WTC11 (cell line): ENCODE data around the gene FKBP1A. TPM values are rescaled to one million over a fixed set of nuclear protein-coding genes. Genes with fewer than 3 reads are reported as not detected.

Experiments used
- ATAC-seq: fragments of 200-7000 bp; cut with Tn5 transposase; 2 replicates; pipeline ENCODE4 v1.10.0; 2021; ENCODE audit warnings: mild to moderate bottlenecking, moderate library complexity
- CTCF ChIA-PET: fragments of 300-600 bp; sonication (Branson Sonifier 250); formaldehyde crosslinking; loops from one replicate; lab custom pipeline; 2021; ENCODE audit warnings: antibody characterized with exemption; lab: Charles Lee
- POLR2A ChIA-PET: fragments of 350-600 bp; sonication (Branson Sonifier 250); formaldehyde crosslinking; loops from one replicate; lab custom pipeline; 2021; ENCODE audit warnings: antibody characterized with exemption; lab: Charles Lee
- DNase-seq: peaks from one replicate; pipeline ENCODE4 v3.0.0; 2021; ENCODE audit warnings: low spot score
- H3K27ac Mint-ChIP-seq: 2 replicates; pipeline ENCODE4 v1.8.0; 2021; ENCODE audit warnings: mixed read lengths
- H3K27me3 Mint-ChIP-seq: 2 replicates; pipeline ENCODE4 v1.8.0; 2021; ENCODE audit warnings: low read depth, mild to moderate bottlenecking, moderate library complexity, mixed read lengths
- H3K36me3 Mint-ChIP-seq: 2 replicates; pipeline ENCODE4 v1.8.0; 2021; ENCODE audit warnings: mixed read lengths
- H3K4me1 Mint-ChIP-seq: 2 replicates; pipeline ENCODE4 v1.8.0; 2022; ENCODE audit warnings: mixed read lengths
- H3K4me3 Mint-ChIP-seq: 2 replicates; pipeline ENCODE4 v1.8.0; 2021; ENCODE audit warnings: mild to moderate bottlenecking, moderate library complexity, mixed read lengths
- H3K9me3 Mint-ChIP-seq: 2 replicates; pipeline ENCODE4 v1.8.0; 2021; ENCODE audit warnings: mixed read lengths
- ARID4B ChIP-seq: sonication (generic); formaldehyde crosslinking; IDR thresholded peaks from 2 replicates; pipeline ENCODE4 v1.8.0; 2023; ENCODE audit warnings: missing genetic modification reagents, mild to moderate bottlenecking, borderline replicate concordance
- ATF1 ChIP-seq: sonication (generic); formaldehyde crosslinking; IDR thresholded peaks from 2 replicates; pipeline ENCODE4 v1.8.1; 2023; ENCODE audit warnings: mild to moderate bottlenecking, moderate library complexity, missing genetic modification reagents
- ELF4 ChIP-seq: sonication (generic); formaldehyde crosslinking; IDR thresholded peaks from 2 replicates; pipeline ENCODE4 v1.8.1; 2022; ENCODE audit warnings: low read depth, mild to moderate bottlenecking, moderate library complexity, missing genetic modification reagents
- FOXP4 ChIP-seq: sonication (generic); formaldehyde crosslinking; IDR thresholded peaks from 2 replicates; pipeline ENCODE4 v1.8.0; 2022; ENCODE audit warnings: mild to moderate bottlenecking, missing genetic modification reagents
- GABPB1 ChIP-seq: sonication (generic); formaldehyde crosslinking; IDR thresholded peaks from 2 replicates; pipeline ENCODE4 v1.8.1; 2023; ENCODE audit warnings: mild to moderate bottlenecking, missing genetic modification reagents
- HMGA2 ChIP-seq: fragments of 250-450 bp; sonication (Bioruptor Pico); IDR thresholded peaks from 2 replicates; pipeline ENCODE4 v1.4.0; 2021; ENCODE audit warnings: mild to moderate bottlenecking, moderate library complexity
- HMGXB4 ChIP-seq: sonication (generic); formaldehyde crosslinking; IDR thresholded peaks from 2 replicates; pipeline ENCODE4 v1.8.1; 2023; ENCODE audit warnings: mild to moderate bottlenecking, moderate library complexity, missing genetic modification reagents
- IRF1 ChIP-seq: sonication (generic); formaldehyde crosslinking; IDR thresholded peaks from 2 replicates; pipeline ENCODE4 v1.8.0; 2023; ENCODE audit warnings: missing genetic modification reagents
- IRF2 ChIP-seq: sonication (generic); formaldehyde crosslinking; IDR thresholded peaks from 2 replicates; pipeline ENCODE4 v1.8.0; 2022; ENCODE audit warnings: low read depth, missing genetic modification reagents, borderline replicate concordance
- NFYB ChIP-seq: sonication (generic); formaldehyde crosslinking; conservative IDR thresholded peaks from 2 replicates; pipeline ENCODE4 v1.8.0; 2022; ENCODE audit warnings: low read depth, missing genetic modification reagents
- SP1 ChIP-seq: sonication (generic); formaldehyde crosslinking; conservative IDR thresholded peaks from 2 replicates; pipeline ENCODE4 v1.8.1; 2022; ENCODE audit warnings: missing genetic modification reagents
- ZNF396 ChIP-seq: fragments of 250-450 bp; sonication (Bioruptor Pico); IDR thresholded peaks from 2 replicates; pipeline ENCODE4 v1.8.0; 2021; ENCODE audit warnings: mild to moderate bottlenecking, moderate library complexity, borderline replicate concordance
- ZNF416 ChIP-seq: fragments of 250-450 bp; sonication (Bioruptor Pico); IDR thresholded peaks from 2 replicates; pipeline ENCODE4 v1.9.0; 2021; ENCODE audit warnings: mild to moderate bottlenecking, inconsistent platforms
- ZNF512 ChIP-seq: sonication (generic); formaldehyde crosslinking; IDR thresholded peaks from 2 replicates; pipeline ENCODE4 v1.8.1; 2022; ENCODE audit warnings: missing genetic modification reagents, borderline replicate concordance
- total RNA-seq: library from RNA; stranded (reverse); gene quantifications from 3 replicates; pipeline ENCODE4 v1.2.3, GENCODE V29; 2021

Gene FKBP1A
- total RNA-seq, 1 experiment from 2014 or later = 218 TPM

GRCh38 chr20:1332749-1333300 lies 60.0 kb downstream of the FKBP1A start (continued):
- TF ChIP-seq HMGXB4 (CRISPR knock-in tag) (no peak), ZNF512 (no peak), HMGA2 (CRISPR knock-in tag) (no peak), IRF1 (CRISPR knock-in tag) (no peak), SP1 (CRISPR knock-in tag) (no peak), ARID4B (CRISPR knock-in tag) (no peak), GABPB1 (CRISPR knock-in tag) (no peak), NFYB (CRISPR knock-in tag) (no peak), ATF1 (CRISPR knock-in tag) (no peak)

- Mint-ChIP-seq H3K9me3 (no peaks in the 10 kb centered on the region), H3K4me3 (no peak overlapping the region), H3K4me1 (peaks cover 20% of the 10 kb centered on the region), H3K27ac (no peak overlapping the region), H3K36me3 (peaks cover 16% of the 10 kb centered on the region), H3K27me3 (no peaks in the 10 kb centered on the region; the same call in 1 of the 2 replicates)
- DNase-seq (no peak), ATAC-seq (no peak)
- TF ChIP-seq ZNF416 (no peak), IRF2 (no peak), FOXP4 (no peak), ATF1 (CRISPR knock-in tag) (no peak), ZNF396 (CRISPR knock-in tag) (no peak), ELF4 (CRISPR knock-in tag) (no peak)
- CTCF ChIA-PET = no interaction called here
- POLR2A ChIA-PET = no interaction called here
These were observed 60.9 kb downstream of the FKBP1A start for GRCh38 chr20:1331801-1332453.
